Activated CD8-positive, alpha-beta memory T cell treated with anti-CD3 and anti-CD28 coated beads for 1 hour (primary cell): Measurements from ENCODE around the gene SLC8A3.
"Not testable (repeated sequence)": the region's sequence is repeated elsewhere in the genome, so short reads cannot be mapped to it uniquely, and the experiment has no call there.

Experiments used
- DNase-seq, 2 donors: peaks; one replicate each; pipeline ENCODE4 v3.0.0-alpha.2; 2020; ENCODE audit warnings: low read depth in 1 of 2; ENCODE audit errors: extremely low read depth in 1 of 2

The SLC8A3 gene, protein sequence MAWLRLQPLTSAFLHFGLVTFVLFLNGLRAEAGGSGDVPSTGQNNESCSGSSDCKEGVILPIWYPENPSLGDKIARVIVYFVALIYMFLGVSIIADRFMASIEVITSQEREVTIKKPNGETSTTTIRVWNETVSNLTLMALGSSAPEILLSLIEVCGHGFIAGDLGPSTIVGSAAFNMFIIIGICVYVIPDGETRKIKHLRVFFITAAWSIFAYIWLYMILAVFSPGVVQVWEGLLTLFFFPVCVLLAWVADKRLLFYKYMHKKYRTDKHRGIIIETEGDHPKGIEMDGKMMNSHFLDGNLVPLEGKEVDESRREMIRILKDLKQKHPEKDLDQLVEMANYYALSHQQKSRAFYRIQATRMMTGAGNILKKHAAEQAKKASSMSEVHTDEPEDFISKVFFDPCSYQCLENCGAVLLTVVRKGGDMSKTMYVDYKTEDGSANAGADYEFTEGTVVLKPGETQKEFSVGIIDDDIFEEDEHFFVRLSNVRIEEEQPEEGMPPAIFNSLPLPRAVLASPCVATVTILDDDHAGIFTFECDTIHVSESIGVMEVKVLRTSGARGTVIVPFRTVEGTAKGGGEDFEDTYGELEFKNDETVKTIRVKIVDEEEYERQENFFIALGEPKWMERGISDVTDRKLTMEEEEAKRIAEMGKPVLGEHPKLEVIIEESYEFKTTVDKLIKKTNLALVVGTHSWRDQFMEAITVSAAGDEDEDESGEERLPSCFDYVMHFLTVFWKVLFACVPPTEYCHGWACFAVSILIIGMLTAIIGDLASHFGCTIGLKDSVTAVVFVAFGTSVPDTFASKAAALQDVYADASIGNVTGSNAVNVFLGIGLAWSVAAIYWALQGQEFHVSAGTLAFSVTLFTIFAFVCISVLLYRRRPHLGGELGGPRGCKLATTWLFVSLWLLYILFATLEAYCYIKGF

DNA sequence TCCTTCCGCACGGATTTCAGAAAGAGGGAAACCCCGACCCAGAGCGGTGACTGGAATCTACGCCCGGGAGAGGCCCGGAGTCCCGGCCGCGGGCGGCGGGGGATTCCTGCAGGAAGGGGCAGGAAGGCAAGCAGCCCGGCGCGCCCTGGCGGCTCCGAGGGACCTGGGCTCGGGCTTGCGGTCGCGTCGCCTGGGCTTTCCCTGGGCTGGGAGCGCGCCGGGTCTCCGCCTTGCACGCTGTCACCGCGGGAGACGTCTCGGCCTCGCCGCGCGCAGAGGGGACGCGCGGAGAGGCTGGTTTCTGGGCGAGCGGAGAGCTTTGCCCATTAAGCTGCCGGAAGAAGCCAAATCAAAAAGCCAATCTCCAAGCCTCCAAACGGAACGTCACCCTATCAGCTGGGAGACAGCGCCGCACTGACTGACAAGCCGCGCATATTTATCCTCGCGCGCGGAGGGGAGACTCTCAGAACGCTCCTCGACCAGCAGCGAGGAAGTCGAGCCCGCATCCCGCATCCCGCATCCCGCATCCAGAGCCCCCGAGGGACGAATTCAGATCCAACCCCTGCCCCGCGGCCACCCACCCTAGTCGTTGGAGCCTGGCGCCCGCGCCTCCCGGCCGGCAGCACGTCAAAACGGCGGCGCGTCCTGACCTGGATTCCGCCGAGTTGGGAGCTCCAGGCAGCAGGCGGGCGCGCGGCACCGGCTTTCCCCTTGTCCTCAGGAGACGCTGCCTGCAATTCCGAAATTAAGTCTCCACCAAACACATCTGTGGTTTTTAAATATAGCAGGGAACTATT is at the start of gene SLC8A3:
TSS of gene SLC8A3 (minus strand) at position 293 of the 797 bp plus-strand sequence. CDS start 20,529 bp downstream, outside the sequence.
- no peak for DNase-seq

DNA sequence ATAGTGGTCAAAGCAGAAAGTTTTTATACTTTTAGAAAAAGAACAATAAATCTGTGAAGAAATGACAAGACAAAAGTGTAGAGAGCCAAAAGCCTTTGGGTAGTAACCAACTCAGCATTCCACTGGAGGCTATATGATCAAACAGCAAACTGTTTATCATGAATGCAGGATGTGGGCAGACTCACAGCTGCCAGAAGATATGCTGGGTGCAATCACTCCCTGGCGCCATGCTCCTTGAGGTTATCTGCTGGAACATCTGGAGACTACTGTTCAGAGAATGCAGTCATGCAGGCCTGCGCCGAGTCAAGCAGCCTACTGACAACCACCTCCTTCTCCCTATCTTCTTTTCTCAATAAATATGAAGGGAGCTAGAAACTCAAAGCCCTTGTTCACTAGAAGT is 49.0 kb upstream of the SLC8A3 start:
- DNase-seq = no peak

DNA sequence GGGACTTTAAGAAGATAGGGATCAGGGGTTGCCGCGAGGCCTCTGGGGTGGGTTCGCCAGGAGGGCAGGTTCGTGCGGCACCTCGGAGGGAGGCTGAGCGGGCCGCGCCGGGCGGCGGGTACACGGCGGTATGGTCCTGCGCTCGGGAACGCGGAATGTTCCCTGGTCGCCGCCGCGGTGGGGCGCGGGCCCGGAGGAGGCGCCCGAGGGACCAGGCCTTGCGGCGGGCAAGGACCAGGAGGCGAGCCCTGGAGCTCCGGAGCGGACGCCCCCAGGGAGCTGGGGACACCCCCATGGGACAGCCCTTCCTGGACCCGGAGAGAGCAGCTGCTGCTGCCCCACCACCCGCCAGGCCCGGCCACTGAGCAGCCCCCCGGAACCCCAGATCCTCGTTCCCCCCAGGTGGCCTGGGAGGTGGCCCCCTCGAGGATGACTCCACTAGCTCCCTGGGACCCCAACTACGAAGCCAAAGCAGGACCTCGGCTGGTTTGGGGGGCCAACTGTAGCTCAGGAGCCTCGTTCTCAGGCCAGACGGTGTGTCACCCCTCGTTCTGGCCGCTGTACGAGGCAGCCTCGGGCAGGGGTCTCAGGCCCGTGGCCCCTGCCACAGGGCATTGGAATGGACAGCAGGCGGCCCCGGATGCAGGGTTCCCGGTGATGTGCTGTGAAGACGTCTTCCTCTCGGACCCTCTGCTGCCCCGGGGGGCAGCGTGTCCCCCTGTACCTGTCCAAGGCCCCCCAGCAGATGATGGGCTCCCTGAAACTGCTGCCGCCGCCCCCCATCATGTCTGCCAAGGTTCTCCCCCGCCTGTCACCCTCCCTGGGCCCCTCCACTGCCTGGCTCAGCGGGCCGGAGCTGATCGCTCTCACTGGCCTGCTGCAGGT is 45.6 kb upstream of the SLC8A3 start:
- DNase-seq = no peak

DNA sequence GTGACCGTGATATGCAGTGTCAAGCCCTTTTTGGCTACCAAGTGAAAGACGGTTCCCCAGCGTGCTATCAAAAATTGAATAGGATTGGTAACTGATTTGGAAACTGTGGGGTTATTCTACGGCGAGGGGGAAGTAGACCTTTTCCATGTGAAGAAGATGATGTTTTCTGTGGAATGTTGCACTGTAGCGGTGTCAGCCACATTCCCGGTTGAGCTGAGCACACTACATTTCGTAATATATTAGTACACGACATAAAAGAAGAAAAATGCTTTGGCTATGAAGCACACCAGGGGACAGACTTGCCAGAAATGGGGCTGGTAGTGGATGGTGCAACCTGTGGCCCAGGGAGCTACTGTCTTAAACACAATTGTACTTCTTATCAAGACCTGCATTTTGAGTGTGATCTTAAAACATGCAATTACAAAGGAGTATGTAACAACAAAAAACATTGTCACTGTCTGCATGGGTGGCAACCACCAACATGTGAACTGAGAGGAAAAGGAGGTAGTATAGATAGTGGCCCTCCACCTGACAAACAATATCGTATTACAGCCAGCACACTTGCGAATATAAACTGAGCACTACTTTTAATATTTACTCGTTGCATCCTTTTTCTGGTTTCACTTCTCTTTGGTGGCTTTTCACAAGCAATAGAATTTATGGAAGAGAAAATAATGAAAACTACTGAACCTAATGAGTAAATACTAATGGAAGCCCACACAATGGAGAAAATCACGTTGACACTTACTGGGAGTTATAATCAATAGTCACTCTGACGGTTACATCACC is 43.2 kb upstream of the SLC8A3 start:
- not testable (repeated sequence) for DNase-seq

DNA sequence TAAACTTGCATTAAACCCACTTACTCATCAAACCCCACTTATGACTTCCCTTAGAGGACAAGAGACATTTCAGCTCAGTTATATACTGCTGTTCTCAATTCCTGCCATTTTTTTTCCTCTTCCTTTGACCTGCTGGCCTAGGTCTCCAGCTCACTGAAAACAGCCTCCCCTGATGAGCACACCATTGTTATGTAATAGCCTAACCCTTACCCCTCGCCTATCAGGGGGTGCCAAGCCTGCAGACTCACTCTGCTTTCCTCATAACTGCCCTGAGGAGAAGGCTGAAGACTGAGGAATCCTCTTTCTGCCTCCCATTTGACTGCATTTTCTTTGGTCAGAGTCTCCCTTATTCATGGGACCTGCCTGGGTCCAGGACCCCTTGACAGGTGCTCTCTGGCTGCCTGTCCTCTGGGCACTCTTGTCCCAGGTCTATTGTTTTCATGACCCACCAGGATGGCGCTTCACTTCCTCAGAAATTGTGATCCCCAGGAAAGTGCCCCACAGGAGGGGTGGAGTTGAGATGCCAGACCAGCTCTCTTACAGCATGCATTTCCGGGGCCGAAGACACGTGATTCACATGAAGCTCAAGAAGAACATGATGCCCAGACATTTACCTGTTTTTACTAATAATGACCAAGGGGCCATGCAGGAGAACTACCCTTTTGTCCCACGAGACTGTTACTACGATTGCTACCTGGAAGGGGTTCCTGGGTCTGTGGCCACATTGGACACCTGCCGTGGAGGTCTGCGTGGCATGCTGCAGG is 41.3 kb upstream of the SLC8A3 start:
- DNase-seq = not testable (repeated sequence)

DNA sequence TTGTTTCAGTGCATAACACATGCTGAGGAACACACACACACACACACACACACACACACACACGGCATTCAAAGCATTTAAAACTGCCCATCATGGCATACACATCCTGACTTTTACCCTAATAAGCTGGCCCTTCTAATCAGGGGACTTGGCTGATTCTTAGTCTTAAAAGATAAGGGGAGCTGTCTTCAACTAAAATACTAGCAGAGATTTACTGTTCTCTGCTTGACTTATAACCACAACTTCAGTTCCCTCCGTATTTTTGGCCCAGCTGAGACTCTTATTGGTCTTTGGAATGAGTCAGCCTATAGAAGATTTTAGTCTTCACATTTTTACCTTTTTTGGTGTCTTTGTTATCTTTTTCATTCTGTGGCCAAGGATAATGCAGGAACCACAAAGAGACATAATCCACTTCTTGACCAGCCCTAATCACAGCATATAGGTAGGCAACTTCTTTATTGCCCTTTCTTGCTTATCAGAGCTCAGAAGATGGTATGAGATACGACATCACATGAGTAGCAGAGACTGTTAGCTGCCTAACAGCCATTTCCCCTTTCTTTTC is 25.1 kb upstream of the SLC8A3 start:
- DNase-seq = no peak

DNA sequence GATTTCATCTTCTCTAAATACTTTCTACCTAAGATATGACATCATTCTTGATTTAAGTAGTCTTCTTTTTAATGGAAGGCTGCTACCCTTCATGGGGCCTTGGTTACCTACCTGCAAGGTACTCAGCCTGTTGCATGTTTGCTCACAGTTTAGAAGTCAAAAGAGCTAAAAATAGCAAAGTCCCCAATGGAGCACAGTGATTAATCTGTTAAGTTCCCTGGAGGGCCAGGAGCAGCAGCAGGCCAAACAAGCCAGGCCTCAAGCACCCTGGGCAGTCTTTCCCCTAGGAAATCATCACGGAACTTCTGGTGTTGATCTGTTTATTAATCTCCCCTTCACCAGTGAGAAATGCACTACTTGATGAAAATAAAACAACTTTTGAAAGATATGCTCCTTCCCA is 24.0 kb upstream of the SLC8A3 start:
- no peak for DNase-seq

DNA sequence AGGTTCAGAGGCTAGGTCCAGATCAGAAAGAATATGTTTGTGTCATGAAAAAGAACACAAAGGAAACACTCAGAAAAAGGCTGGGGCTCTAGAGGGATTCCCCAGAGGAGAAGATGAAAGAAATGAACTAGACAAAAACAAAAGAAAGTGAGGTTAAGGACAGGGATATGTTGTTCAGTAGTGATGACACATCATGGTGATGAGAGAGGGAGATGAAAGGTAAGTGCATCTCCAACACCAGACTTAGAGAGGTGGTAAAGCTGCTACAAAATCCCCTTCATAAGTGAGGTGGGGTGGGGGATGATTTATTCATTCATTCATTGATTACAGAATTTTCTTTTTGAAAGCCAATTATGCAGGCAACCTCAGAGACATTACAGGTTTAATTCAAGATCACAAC is 19.6 kb upstream of the SLC8A3 start:
- no peak for DNase-seq

DNA sequence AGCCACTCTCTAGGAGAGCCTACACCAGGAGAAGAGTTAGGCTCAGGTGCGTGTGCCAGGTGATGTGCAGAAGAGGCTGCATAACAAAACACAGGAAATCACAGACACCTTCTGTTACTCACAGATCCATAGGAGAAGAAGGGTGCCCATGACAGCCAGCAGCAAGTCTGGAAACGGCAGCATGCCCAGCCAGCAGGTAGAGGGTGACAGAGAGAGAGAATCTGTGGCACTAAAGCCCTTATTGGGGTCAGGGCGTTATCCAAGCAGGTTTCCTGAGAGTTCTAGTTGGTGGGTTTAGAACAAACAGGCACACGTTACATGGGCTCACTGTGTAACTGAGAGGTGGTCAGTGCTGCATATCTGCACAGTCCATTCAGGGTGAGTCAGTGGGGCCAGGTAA is 14.9 kb upstream of the SLC8A3 start:
- no peak for DNase-seq

DNA sequence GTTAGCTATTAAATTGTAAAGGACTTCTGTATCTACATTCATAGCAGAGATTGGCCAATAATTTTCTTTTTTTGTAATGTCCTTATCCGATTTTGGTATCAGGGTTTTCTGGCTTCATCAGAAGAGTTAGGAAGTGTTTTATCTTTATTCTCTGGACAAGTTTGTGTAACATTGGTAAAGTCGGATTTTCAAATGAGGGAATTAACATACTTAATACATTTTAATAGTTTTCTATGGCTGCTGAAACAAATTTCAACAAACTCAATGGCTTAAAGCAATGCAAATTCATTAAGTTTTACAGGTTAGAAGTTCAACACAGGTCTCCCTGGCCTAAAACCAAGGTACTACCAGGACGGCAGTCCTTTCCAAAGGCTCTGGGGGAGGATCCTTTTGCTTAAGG is 13.2 kb upstream of the SLC8A3 start:
- no peak for DNase-seq

DNA sequence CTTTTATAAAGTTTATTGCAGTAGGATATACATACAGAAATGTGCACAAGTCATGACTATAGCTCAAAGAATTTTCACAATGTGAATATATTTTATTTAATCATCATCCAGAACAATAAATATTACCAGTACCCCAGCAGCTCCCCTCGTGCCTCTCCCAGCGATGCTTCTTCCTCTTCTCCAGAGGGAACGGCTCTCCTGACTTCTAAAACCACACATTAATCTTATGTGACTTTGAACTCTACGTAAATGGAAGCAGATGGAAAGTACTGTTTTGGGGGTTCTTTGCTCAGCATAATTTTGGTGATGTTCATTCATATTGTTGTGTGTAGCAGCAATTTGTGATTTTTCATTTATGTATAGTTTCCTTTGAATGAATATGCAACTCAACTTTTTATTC is 4.6 kb upstream of the SLC8A3 start:
- no peak for DNase-seq

DNA sequence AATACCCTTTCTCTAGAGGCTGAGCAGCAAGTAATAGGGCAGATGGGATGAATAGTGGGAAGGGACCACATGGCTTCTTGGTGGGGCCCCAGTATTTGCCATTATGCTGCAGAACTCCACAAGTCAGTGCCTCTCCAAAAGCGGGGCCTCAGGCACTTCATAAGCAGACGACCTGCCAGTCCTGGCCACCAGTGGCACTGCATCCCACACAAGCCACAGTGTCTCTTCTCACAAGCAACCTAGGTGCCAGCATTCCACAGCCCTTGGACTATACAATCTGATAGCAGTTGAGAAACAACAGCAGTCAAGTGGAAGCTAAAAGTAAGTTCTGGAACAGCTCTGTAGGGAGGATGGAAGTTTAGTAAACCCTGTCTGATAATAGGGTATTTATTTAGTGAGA is 4.2 kb upstream of the SLC8A3 start:
- no peak for DNase-seq

DNA sequence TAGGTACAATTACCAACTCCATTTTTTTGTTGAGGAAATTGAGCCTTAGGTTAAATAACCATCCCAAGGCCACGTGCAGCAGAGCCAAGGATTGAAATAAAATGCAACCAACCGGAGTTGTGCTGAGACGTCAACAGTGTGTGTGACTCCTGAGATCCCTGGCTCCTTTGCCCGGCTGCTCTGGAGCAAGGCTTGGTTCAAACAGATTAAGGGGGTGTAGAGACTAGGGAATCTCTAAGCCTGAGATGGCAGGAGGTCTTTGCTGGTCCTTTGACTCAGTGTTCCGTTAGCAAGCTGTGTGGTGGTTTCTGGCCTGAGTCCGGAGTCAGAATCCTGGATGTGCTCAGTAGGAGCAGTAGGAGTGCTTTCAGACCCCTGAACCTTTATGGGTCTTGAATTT is 1.4 kb upstream of the SLC8A3 start:
- no peak for DNase-seq

DNA sequence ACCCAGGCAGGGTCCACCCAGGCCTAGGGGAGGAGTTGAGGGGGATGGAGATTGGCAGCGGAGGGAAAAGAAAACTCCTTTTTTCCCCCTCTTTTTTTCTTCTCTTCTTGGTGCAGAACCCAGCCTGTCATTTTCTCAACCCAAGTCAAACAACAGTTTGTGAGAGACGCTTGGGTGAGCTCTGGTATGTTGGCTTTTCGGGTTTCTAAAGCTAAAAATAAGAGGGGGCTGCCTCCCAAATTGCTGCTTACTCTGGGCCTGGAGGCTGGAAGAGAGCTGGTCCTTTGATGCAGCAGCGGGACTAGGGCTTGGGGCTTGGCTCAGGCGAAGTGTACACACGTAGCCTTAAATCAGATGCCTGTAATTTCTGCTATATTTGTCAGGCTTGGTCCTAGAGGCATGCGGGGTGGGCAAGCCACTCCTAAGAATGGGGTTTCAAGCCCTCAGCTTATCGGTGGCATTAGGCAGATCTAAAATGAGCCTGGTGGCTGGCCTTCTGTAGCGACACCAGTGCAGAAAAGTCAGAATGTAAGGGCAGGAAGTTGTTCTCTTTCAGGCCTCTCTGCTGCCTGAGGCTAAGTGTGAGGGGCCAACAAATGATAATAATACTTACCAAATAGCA is 816 bp upstream of the SLC8A3 start:
- DNase-seq = no peak

DNA sequence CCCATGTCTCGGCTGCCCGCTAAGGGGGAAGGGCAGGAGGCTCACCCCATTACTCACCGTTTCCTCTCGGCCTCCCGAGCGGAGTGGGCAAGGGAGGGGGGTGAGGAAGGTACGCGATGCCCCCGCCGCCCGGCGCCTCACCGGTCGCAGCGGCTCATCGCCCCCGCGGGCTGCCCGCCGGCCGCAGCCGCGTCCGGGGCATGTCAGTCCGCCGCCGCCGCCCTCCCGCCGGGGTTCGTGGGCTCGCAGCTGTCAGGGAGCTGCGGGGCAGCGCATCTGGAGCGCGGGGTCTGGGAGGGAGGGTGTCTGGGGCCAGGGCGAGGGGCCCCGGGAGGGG is 461 bp downstream of the SLC8A3 start:
- DNase-seq = no peak

DNA sequence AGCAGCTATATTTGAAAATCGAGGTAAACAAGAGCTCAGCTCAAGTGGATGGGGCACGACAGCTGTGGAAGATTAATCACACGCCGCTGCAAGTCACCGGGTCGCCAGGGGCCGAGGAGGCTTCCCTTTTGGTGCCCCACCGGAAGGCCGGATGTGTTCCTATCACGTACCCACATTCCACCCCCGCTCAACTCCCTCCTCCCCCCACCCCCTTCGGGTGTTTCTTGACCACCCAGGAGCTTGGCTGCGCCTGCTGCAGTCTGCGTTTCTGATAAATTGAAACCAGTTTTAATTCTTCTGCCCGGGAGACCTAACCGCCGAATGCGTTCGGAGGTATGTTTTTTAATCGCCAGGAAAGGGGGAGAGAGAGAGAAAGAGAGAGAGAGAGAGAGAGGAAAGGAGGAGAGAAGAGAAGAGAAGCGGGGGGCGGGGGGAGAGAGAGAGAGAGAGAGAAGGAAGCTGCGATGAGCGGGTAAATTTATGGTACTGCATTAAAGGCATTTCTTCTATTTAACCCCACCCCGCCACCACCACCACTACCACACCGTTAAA is 1.8 kb downstream of the SLC8A3 start:
- DNase-seq = no peak

DNA sequence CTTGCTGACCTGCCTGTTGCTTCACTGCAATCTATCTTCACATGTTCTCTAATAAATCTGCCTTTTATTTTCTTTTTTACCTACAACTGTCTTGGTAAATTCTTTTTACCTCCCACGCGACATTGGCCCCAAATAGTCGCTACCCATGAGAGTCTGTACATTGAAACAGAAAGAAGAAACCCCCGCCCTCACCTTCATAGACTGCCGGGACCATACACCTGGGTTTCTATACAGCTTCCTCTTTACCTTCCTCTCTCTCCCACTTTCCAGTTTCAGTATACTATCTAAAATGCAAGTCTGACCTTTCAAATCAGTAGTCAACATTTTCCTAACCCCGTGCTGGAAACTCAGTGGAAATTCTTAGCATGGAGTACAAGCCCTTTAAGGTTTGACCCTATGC is 4.8 kb downstream of the SLC8A3 start:
- DNase-seq = no peak

DNA sequence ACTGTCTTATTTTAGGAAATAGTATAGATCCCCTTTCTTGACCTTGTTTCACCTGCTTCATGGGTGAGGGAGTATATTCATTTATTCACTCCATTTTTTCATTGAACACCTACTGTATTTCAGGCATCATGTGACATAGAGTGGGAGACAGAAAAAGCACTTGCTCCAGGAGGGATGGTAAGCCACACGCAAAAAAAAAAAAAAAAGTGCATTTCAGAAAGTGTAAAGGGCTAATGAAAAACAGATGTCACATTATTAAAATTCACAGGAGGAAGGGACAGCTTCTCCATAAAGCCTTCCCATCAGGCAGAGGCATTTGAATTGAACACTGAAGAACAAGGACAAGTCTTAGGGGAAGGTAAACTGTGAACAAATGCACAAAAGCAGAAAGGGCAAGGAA is 7.5 kb downstream of the SLC8A3 start:
- no peak for DNase-seq
